HG03045 (cell line): ENCODE measurements around the gene GNRHR.
"Not testable (repeated sequence)": the region's sequence is repeated elsewhere in the genome, so short reads cannot be mapped to it uniquely, and the experiment has no call there.

Experiments used
- ATAC-seq: cut with Tn5 transposase; IDR thresholded peaks from one replicate; pipeline ENCODE4 v1.9.1; 2021; ENCODE audit warnings: mild to moderate bottlenecking, moderate library complexity; ENCODE audit not compliant: unreplicated experiment

GNRHR gene, protein sequence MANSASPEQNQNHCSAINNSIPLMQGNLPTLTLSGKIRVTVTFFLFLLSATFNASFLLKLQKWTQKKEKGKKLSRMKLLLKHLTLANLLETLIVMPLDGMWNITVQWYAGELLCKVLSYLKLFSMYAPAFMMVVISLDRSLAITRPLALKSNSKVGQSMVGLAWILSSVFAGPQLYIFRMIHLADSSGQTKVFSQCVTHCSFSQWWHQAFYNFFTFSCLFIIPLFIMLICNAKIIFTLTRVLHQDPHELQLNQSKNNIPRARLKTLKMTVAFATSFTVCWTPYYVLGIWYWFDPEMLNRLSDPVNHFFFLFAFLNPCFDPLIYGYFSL

DNA sequence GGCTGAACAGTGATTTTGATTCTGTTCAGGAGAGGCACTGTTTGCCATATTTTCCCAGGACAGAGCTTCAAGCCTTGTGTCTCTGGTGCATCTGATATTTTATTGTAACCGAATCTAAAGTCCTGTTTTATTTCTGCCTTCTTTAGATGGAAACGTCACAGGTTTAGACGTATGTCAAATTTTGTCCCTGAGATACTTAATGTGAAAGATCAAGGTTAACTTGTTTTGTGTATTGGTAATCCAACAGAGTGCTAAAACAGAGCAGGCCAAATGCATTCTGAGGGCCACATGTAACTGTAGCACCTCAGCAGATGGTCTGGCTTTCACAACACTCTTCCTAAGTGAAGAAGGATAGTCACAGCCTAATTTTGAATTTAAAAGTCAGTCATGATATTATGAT lies at the start of gene GNRHR:
Gene GNRHR (minus strand): TSS at position 101 of the 400 bp plus-strand sequence. CDS start 53 bp downstream, at position 48.
- ATAC-seq, result no peak

DNA sequence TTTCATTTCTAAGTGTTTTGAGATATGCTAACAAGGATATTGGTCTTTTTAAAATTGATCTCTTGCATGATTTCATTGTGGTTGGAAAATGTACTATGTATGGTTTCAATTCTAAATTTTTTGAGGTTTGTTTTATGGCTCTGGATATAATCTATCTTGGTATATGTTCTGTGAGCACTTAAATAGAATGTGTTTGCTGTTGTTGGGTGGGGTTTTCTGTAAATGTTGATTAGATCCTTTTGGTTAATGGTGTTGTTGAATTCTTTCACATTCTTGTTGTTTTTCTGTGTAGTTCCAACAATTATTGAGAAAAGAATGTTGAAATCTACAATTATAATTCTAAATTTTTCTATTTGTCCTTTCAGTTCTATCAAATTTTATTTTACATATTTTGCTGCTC lies 42.6 kb upstream of the GNRHR start:
- ATAC-seq, result no peak

GRCh38 chr4:67790721-67791120 lies 36.5 kb upstream of the GNRHR start:
- ATAC-seq, result no peak

GRCh38 chr4:67787311-67787710 lies 33.1 kb upstream of the GNRHR start:
- no peak for ATAC-seq

- no peak for ATAC-seq
Measured at GRCh38 chr4:67785528-67785927, 31.3 kb upstream of the GNRHR start.

- no peak for ATAC-seq
Measured at GRCh38 chr4:67779631-67780030, 25.4 kb upstream of the GNRHR start.

DNA sequence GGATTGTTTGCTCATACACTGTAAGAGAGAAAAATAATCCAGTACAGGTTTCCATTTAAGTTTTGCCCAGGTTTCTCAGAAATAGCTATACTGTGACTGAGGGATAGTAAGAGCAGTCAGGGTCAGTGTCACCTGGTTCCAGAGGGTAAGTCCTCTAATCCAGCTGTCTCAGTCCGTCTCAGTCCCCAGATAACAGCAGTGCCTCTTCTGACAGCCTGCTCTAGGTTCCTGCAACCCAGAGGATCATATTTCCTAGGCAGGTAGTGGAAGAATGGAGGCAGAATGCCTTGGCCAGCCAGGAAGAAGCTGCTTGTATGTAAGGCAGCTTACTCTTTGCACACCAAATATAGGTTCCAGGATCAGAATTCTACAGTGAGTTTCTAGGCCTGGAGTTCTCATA lies 22.6 kb upstream of the GNRHR start:
- no peak for ATAC-seq

DNA sequence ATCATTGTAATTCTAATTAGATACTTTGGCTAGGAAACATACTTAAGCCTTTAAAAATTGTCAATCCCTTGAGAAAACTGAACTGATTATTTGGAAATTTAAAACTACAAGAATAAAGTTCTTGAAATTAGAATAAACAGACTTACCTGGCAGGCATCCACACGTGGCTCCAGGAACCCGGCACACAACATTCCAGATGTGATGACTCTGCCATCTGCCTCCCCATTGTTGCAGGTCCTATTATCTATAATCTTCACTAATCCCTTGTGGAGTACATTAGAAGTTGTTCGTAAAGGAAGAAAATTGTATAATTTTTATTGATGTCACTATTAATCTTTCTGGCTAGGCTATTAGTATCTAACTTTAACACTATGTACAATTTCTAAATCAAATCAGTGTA lies 16.2 kb upstream of the GNRHR start:
- ATAC-seq, result no peak

- ATAC-seq, result no peak
Measured at GRCh38 chr4:67765928-67766327, 11.7 kb upstream of the GNRHR start.

- no peak for ATAC-seq
Measured at GRCh38 chr4:67765401-67765800, 11.2 kb upstream of the GNRHR start.

DNA sequence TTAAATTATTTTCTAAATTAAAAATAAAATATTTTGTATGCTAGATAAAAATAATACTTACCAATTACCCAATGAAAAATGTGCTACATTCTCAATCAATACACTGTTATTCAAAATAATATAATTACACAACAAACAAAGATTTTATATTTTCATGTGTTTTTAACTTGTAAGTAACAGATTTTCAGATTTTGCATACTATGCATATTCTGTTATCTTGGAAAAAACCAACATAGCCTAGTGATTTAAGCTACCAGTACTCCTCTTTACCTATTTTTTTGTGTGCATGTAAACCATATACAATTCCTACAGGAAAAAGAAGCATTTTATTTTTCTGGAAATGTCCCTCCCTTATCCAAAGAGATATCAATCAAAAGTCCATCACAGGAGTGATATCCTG lies 10.0 kb upstream of the GNRHR start:
- no peak for ATAC-seq

- peak; percentile 97 for ATAC-seq
Measured at GRCh38 chr4:67762086-67762485, 7.9 kb upstream of the GNRHR start.

- not testable (repeated sequence) for ATAC-seq
Measured at GRCh38 chr4:67756991-67757390, 2.8 kb upstream of the GNRHR start.

DNA sequence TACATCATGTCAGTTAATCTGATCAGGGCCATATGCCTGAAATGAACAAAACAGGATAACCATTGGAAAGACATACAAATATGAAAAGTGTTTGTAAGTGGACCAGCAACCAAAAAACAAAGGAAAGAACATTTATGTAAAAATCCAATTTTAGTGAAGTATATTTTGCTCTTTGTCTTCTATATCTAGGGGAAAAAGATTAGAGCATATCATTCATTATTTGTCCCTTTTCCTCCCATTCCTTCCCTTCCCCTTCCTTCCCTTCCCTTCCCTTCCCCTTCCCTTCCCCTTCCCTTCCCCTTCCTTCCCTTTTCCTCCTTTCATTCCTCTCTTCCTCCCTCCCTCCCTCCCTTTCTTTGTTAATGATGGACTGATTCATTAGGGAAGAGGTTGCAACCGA lies 1.8 kb upstream of the GNRHR start:
- ATAC-seq, result no peak

DNA sequence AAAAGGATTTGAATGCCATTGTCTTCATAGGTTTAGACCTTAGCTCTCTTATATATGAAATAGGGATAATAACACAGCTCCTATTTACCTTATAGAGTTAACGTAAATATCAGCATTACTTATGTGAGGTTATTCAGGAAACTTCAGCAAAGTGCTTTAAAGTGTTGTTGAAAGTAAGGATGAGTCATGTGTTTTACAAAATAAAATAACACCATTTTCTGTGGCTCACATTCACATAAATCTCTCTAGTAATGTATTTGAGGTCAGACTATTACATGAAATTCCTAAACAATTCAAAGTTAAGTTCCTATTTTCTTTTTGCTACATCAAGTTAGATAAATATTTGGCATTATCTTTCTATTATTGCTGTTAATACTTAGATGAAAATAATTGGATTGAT lies 2.9 kb downstream of the GNRHR start:
- ATAC-seq, result no peak

GRCh38 chr4:67750691-67751090 lies 3.5 kb downstream of the GNRHR start:
- no peak for ATAC-seq

GRCh38 chr4:67749286-67749685 lies 4.9 kb downstream of the GNRHR start:
- ATAC-seq, result no peak

GRCh38 chr4:67746797-67747495 lies 7.2 kb downstream of the GNRHR start:
- no peak for ATAC-seq

- no peak for ATAC-seq
Measured at GRCh38 chr4:67744561-67745283, 9.5 kb downstream of the GNRHR start.

DNA sequence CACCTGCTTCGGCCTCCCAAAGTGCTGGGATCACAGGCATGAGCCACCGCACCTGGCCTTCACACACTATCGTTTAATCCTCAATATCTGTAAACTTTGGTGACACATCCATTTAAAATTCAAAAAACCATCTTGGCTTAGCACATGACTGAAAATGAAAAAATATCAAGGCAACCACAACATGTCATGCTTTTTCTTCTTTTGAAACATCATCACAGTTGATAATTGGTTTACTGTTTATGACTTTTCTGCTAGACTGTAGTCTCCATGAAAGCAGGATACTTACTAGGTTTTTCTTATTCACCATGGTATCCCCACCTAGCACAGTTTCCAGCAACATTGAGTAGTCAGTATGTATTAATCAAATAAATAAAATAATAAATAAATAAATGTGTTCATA lies 11.0 kb downstream of the GNRHR start:
- no peak for ATAC-seq

GRCh38 chr4:67736262-67736661 lies 17.9 kb downstream of the GNRHR start:
- ATAC-seq, result no peak

- ATAC-seq, result no peak
Measured at GRCh38 chr4:67735325-67735724, 18.9 kb downstream of the GNRHR start.
